Activated T-cell treated with anti-CD3 and anti-CD28 coated beads, Interleukin-2, amount 50 U/mL, for 24 hours (primary cell): ENCODE measurements around the gene DIS3L2.
"Not testable (repeated sequence)": the region's sequence is repeated elsewhere in the genome, so short reads cannot be mapped to it uniquely, and the experiment has no call there.

Experiments
- DNase-seq: peaks from one replicate; pipeline ENCODE4 v3.0.0-alpha.2; 2020
- H3K27ac Mint-ChIP-seq: 2 replicates; pipeline ENCODE4 v1.8.0; 2020; ENCODE audit warnings: mild to moderate bottlenecking, mixed read lengths
- H3K27me3 Mint-ChIP-seq: 2 replicates; pipeline ENCODE4 v1.8.0; 2020; ENCODE audit warnings: mixed read lengths
- H3K36me3 Mint-ChIP-seq: 2 replicates; pipeline ENCODE4 v1.8.0; 2020; ENCODE audit warnings: low read depth, mixed read lengths
- H3K4me1 Mint-ChIP-seq: 2 replicates; pipeline ENCODE4 v1.8.0; 2020; ENCODE audit warnings: low read depth, mixed read lengths
- H3K4me3 Mint-ChIP-seq: 2 replicates; pipeline ENCODE4 v1.8.0; 2020; ENCODE audit warnings: mild to moderate bottlenecking, moderate library complexity, mixed read lengths
- H3K9me3 Mint-ChIP-seq: 2 replicates; pipeline ENCODE4 v1.8.0; 2020; ENCODE audit warnings: mixed read lengths

DIS3L2 gene

DNA sequence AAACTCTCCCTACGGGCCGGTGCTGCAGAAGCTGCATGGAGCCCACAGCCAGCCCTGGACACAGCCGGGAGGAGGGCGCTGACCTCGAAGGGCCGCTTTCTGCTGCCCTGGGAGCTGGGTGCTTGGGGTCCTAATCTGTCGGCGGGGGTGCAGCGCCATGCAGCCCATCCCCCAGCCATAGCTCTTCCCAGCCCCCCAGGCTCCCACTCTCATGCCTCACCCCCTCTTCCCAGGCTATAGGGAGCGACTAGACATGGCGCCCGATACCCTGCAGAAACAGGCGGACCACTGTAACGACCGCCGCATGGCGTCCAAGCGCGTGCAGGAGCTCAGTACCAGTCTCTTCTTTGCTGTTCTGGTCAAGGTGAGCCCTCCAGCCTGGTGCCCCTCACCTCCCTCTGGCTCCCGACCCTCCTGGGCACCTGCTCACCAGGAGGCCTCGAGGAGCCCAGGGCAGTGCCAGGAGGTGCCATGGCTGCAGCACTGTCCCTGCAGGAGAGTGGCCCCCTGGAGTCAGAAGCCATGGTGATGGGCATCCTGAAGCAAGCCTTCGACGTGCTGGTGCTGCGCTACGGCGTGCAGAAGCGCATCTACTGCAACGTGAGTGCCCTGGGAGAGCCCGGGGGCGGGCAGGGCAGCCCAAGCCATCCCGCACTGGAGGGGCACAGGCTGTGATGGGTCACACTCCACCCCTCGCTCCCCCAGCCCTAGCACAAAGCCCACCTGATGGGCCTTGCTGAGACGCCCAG lies 372.8 kb downstream of the DIS3L2 start:
- H3K36me3 Mint-ChIP-seq, H3K4me1 Mint-ChIP-seq, H3K9me3 Mint-ChIP-seq, H3K27ac Mint-ChIP-seq, H3K4me3 Mint-ChIP-seq, H3K27me3 Mint-ChIP-seq: not testable (repeated sequence)
- peak; percentile 19 for DNase-seq

DNA sequence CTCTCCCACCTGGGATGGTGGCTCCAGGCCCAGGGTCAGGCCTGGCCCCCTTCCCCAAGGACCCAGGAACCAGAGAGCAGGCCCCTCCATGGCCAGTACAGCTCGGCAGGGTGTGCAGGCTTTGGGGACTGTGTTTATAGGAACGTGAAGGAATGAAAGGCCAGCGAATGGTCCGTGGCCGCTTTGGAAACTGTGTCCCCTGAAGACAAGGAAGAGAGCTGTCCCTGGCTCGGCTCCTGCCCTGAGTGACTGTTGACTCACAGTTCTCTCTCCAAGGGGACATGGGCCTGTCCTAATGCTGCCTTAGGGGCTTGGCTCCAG lies 373.3 kb downstream of the DIS3L2 start:
- DNase-seq, H3K4me3 Mint-ChIP-seq, H3K9me3 Mint-ChIP-seq, H3K27me3 Mint-ChIP-seq, H3K36me3 Mint-ChIP-seq, H3K4me1 Mint-ChIP-seq, H3K27ac Mint-ChIP-seq: not testable (repeated sequence)

GRCh38 chr2:232335206-232335858 lies 373.8 kb downstream of the DIS3L2 start:
- DNase-seq = peak; percentile 37
- H3K4me1 Mint-ChIP-seq, H3K27me3 Mint-ChIP-seq, H3K4me3 Mint-ChIP-seq, H3K27ac Mint-ChIP-seq, H3K9me3 Mint-ChIP-seq, H3K36me3 Mint-ChIP-seq: not testable (repeated sequence)

DNA sequence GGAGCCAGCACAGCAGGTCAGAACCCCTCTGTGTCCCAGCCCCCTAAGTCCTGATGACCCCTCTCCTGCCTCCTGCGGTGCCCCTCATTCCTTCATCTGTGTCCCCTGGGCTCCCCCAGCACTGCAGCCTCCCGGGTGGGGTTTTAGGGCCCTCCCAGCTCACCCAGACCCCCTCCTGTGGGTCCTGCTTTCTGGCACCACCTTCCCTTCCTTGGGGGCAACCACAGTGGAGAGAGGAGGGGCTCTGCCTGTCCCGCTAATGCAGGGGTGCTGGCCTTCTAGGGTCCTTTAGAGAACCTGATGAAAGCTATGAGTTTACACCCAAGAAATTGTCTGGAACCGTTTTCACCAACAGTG lies 374.3 kb downstream of the DIS3L2 start:
- Mint-ChIP-seq H3K4me3 (no peak overlapping the region), H3K4me1 (no peaks in the 10 kb centered on the region), H3K27me3 (no peaks in the 10 kb centered on the region), H3K27ac (no peak overlapping the region), H3K9me3 (no peaks in the 10 kb centered on the region), H3K36me3 (peaks cover 4% of the 10 kb centered on the region)
- peak; percentile 20 for DNase-seq

GRCh38 chr2:232336241-232336736 lies 374.8 kb downstream of the DIS3L2 start:
- Mint-ChIP-seq H3K27me3 (no peaks in the 10 kb centered on the region), H3K4me3 (no peak overlapping the region)

GRCh38 chr2:232336981-232337720 lies 375.6 kb downstream of the DIS3L2 start:
- Mint-ChIP-seq H3K4me1 (no peaks in the 10 kb centered on the region), H3K4me3 (no peak overlapping the region), H3K9me3 (no peaks in the 10 kb centered on the region), H3K36me3 (peaks cover 4% of the 10 kb centered on the region), H3K27me3 (no peaks in the 10 kb centered on the region), H3K27ac (no peak overlapping the region)
- peak; percentile 21 for DNase-seq

More at GRCh38 chr2:232336241-232336736, 374.8 kb downstream of the DIS3L2 start:
- Mint-ChIP-seq H3K27ac (no peak overlapping the region), H3K36me3 (peaks cover 4% of the 10 kb centered on the region), H3K9me3 (no peaks in the 10 kb centered on the region), H3K4me1 (no peaks in the 10 kb centered on the region)
- DNase-seq = peak; percentile 9

DNA sequence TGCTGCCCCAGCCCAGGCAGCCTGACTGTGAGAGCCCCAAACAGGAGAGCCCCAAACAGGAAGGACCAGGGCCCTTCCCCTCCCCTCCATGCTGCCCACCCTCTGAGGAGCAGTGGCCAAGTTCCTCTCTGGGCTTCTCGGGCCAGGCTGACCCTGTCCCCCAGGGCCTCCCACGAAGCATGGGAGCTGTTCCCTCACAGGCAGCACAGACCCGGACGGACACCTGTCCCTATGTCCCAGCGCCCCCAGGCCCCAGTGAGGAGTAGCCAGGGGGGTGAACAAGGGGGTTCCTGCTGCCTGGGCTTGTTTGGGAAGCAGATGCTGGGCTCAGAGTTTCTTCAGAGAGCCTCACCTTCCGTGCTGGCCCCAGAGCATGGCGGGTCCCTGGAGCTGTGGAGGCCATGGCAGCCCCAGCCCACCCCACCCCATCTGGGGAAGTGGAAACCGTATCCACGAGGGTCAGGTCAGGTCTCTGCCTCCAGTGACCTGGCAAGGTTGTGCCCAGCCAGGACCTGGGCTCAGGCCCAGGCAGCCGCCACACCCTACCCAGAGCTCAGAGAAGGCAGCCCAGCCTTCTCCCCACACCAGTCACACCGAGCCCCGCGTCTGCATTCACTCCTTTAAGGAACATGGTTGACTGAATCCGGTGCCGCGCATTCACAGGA lies 376.7 kb downstream of the DIS3L2 start:
- H3K27ac Mint-ChIP-seq, H3K4me1 Mint-ChIP-seq, H3K9me3 Mint-ChIP-seq, H3K4me3 Mint-ChIP-seq, H3K36me3 Mint-ChIP-seq, H3K27me3 Mint-ChIP-seq: not testable (repeated sequence)
- DNase-seq = peak; percentile 26

- Mint-ChIP-seq H3K4me1 (peaks cover 1% of the 10 kb centered on the region), H3K36me3 (peaks cover 4% of the 10 kb centered on the region)
Measured at GRCh38 chr2:232338759-232339106, 377.2 kb downstream of the DIS3L2 start.

DNA sequence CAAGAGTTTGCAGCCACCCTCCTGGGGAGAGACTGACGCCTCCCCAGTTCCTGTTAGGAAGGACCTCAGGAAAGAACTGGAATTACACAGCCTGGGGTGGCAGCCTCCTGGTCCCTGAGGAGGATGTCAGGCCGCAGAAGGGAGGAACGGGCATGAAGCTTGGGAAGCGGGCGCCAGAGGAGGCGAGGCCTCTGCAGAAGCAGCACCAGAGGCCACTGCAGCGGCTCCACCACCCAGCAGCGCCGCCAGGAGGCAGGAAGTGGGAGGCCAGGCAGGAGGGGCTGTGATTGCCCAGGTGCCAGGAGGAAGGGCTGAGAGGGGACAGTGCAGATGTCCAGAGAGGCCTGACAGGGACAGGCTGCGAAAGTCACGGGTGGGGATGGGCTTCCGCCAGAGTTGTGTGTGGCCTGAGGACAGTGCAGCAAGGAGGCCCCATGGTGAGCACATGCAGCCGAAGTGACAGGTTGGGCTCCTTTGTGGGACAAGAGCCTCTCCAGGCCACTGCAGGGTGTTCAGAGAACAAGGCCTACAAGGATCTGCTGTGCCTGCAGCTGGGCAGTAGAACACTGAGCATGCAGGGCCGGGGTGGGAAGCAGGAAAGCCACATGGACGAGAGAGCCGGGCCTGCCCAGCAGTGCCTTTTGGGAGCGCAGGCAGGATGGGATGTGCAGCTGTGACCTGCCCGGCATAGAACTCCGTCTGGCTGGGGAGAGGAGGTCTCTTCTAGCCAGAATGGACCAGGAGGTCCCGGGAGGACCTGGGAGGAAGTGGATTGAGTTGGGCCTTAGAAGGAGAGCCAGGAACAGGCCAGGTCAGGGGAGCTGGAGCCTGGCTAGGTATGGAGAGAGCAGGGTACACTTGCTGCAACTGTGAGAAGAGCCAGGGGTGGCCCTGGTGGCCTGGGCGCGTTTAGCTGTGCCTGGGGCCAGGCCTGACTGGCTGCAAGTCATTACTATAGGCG lies 377.9 kb downstream of the DIS3L2 start:
- Mint-ChIP-seq H3K4me3 (no peak overlapping the region), H3K4me1 (peaks cover 2% of the 10 kb centered on the region), H3K9me3 (no peaks in the 10 kb centered on the region), H3K36me3 (peaks cover 4% of the 10 kb centered on the region), H3K27me3 (no peaks in the 10 kb centered on the region), H3K27ac (peak overlapping the region; percentile 53)
- DNase-seq = peak; percentile 29

More at GRCh38 chr2:232338759-232339106, 377.2 kb downstream of the DIS3L2 start:
- Mint-ChIP-seq H3K27me3 (no peaks in the 10 kb centered on the region), H3K27ac (no peak overlapping the region), H3K9me3 (no peaks in the 10 kb centered on the region), H3K4me3 (no peak overlapping the region)
- DNase-seq = peak; percentile 7

- Mint-ChIP-seq H3K36me3 (peaks cover 4% of the 10 kb centered on the region), H3K27ac (no peak overlapping the region), H3K27me3 (no peaks in the 10 kb centered on the region), H3K4me1 (peaks cover 2% of the 10 kb centered on the region), H3K9me3 (no peaks in the 10 kb centered on the region), H3K4me3 (no peak overlapping the region)
- peak; percentile 26 for DNase-seq
Measured at GRCh38 chr2:232340171-232340935, 378.8 kb downstream of the DIS3L2 start.

- H3K27ac Mint-ChIP-seq = no peak overlapping the region
- H3K27me3 Mint-ChIP-seq = no peaks in the 10 kb centered on the region
- H3K4me3 Mint-ChIP-seq = no peak overlapping the region
- peaks cover 2% of the 10 kb centered on the region for H3K36me3 Mint-ChIP-seq
- peak; percentile 23 for DNase-seq
- H3K4me1 Mint-ChIP-seq = peaks cover 2% of the 10 kb centered on the region
- no peaks in the 10 kb centered on the region for H3K9me3 Mint-ChIP-seq
Measured at GRCh38 chr2:232341061-232341738, 379.7 kb downstream of the DIS3L2 start.

DNA sequence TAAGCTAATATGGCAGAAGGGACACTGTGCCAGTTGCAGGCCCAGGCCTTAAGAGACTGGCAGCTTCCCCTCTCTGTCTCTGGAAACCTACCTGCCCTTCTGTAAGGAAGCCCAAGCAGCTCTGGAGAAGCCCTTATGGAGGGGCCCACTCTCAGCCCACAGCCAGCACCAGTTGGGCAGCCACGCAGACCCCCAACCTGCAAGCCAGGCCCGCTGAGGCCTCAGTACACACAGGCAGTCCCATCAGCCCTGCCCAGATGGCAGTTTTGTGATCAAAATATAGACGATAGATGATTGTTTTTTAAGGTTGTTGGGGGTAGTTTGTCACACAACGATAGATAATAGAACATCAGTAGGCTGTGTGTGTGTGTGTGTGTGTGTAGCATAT lies 380.2 kb downstream of the DIS3L2 start:
- no peak for DNase-seq
- no peaks in the 10 kb centered on the region for H3K27me3 Mint-ChIP-seq
- no peak overlapping the region for H3K27ac Mint-ChIP-seq

More for the DNA sequence above, 380.2 kb downstream of the DIS3L2 start:
- Mint-ChIP-seq H3K4me3 (no peak overlapping the region), H3K4me1 (peaks cover 2% of the 10 kb centered on the region), H3K36me3 (peaks cover 1% of the 10 kb centered on the region), H3K9me3 (no peaks in the 10 kb centered on the region)
